Endothelial cell of umbilical vein (primary cell): ENCODE results near the gene SS18. TPM values are rescaled to one million over a fixed set of nuclear protein-coding genes. Genes with fewer than 3 reads are reported as not detected.

Experiments
- BruUV-seq: library from RNA; stranded (reverse); fragments of 400-500 nt; replicated peaks from 2 replicates; lab custom pipeline; 2021; lab: Mats Ljungman, UMichigan
- CTCF ChIA-PET: fragments of 300-600, 350-600 bp; sonication (Branson Sonifier 250); formaldehyde crosslinking; loops from one replicate; lab custom pipeline; 2021; ENCODE audit warnings: antibody characterized with exemption, inconsistent platforms; lab: Charles Lee
- POLR2A ChIA-PET: fragments of 300-600, 350-600 bp; sonication (Branson Sonifier 250); formaldehyde crosslinking; loops from one replicate; lab custom pipeline; 2021; ENCODE audit warnings: antibody characterized with exemption, inconsistent platforms; lab: Charles Lee
- DNase-seq: peaks from one replicate; pipeline ENCODE4 v3.0.0-alpha.2; 2011; ENCODE audit warnings: low read depth, low spot score
- FAIRE-seq: peaks from 2 replicates; lab custom pipeline; 2011; peaks lifted over from hg19 to GRCh38; lab: Jason Lieb, UNC
- H2AFZ ChIP-seq: 2 replicates; pipeline ENCODE4 v1.6.0; 2012; ENCODE audit warnings: low read depth, low read length, control low read depth, inconsistent platforms
- H3K27ac ChIP-seq: 2 replicates; pipeline ENCODE4 v1.5.1; 2011; ENCODE audit warnings: low read depth, mild to moderate bottlenecking, control low read depth, low read length, moderate library complexity; ENCODE audit not compliant: insufficient read depth
- H3K27me3 ChIP-seq, 2 experiments: 2 replicates each; pipeline versions ENCODE4 v1.6.0 to v1.6.1; 2011; ENCODE audit warnings: low read length in 2 of 2, mixed read lengths in 1 of 2; ENCODE audit not compliant: control insufficient read depth in 2 of 2, insufficient read depth in 2 of 2
- H3K36me3 ChIP-seq, 2 experiments: 2 replicates in 1 of 2; 3 replicates in 1 of 2; pipeline ENCODE4 v1.5.1; 2011; ENCODE audit warnings: low read length in 2 of 2, mild to moderate bottlenecking in 1 of 2, moderate library complexity in 1 of 2; ENCODE audit not compliant: control insufficient read depth in 2 of 2, insufficient read depth in 2 of 2; ENCODE audit errors: extremely low read depth in 1 of 2
- H3K4me1 ChIP-seq: 3 replicates; pipeline ENCODE4 v1.5.1; 2011; ENCODE audit warnings: mild to moderate bottlenecking, low read length; ENCODE audit not compliant: control insufficient read depth, insufficient read depth; ENCODE audit errors: extremely low read depth
- H3K4me2 ChIP-seq: 2 replicates; pipeline ENCODE4 v1.6.1; 2011; ENCODE audit warnings: low read length, control low read depth, mixed read lengths; ENCODE audit not compliant: insufficient read depth
- H3K4me3 ChIP-seq, 3 experiments: fragments of 200-600 bp in 1 of 3; sonication (generic), shearing (Covaris generic) in 1 of 3; replicated peaks in 1 of 3; 2 replicates each; pipeline ENCODE4 v1.5.1; 2011 to 2016; ENCODE audit warnings: control low read depth in 3 of 3, low read length in 3 of 3, mild to moderate bottlenecking in 2 of 3, inconsistent platforms in 1 of 3, low read depth in 1 of 3, moderate library complexity in 1 of 3; ENCODE audit not compliant: insufficient read depth in 1 of 3
- H3K79me2 ChIP-seq: 2 replicates; pipeline ENCODE4 v1.6.0; 2012; ENCODE audit warnings: low read length, inconsistent platforms; ENCODE audit not compliant: control insufficient read depth, insufficient read depth
- H3K9ac ChIP-seq: replicated peaks from 2 replicates; pipeline ENCODE3; 2011; ENCODE audit warnings: low read length, control low read depth; ENCODE audit not compliant: insufficient read depth; ENCODE audit errors: extremely low read depth
- H3K9me1 ChIP-seq: replicated peaks from 3 replicates; pipeline ENCODE4 v1.6.0; 2011; ENCODE audit warnings: mild to moderate bottlenecking, low read length; ENCODE audit not compliant: control insufficient read depth, insufficient read depth; ENCODE audit errors: extremely low read depth
- H3K9me3 ChIP-seq: replicated peaks from 2 replicates; pipeline ENCODE4 v1.5.1; 2012; ENCODE audit warnings: low read length, inconsistent platforms; ENCODE audit not compliant: control insufficient read depth, insufficient read depth
- H4K20me1 ChIP-seq: replicated peaks from 2 replicates; pipeline ENCODE3; 2011; ENCODE audit warnings: mild to moderate bottlenecking, low read length; ENCODE audit not compliant: control insufficient read depth, insufficient read depth; ENCODE audit errors: extremely low read depth
- CTCF ChIP-seq, 2 donors: IDR thresholded peaks; 1 replicate in 1 of 2; 2 replicates in 1 of 2; pipeline ENCODE4 v1.5.1; 2011; ENCODE audit warnings: low read length in 2 of 2, mild to moderate bottlenecking in 2 of 2, moderate library complexity in 2 of 2, control low read depth in 1 of 2, inconsistent platforms in 1 of 2, low read depth in 1 of 2; ENCODE audit not compliant: insufficient read depth in 1 of 2; ENCODE audit errors: extremely low read depth in 1 of 2
- EZH2 ChIP-seq: IDR thresholded peaks from 2 replicates; pipeline ENCODE4 v1.6.1; 2012; ENCODE audit warnings: borderline replicate concordance, low read depth, mild to moderate bottlenecking, moderate library complexity, low read length, inconsistent platforms; ENCODE audit not compliant: severe bottlenecking
- FOS ChIP-seq: IDR thresholded peaks from 2 replicates; pipeline ENCODE4 v1.6.1; 2011; ENCODE audit warnings: mild to moderate bottlenecking, low read length, moderate library complexity, borderline replicate concordance; ENCODE audit not compliant: insufficient read depth
- GATA2 ChIP-seq: IDR thresholded peaks from 2 replicates; pipeline ENCODE4 v1.7.0; 2011; ENCODE audit warnings: low read depth, mild to moderate bottlenecking, moderate library complexity, mixed read lengths, low read length; ENCODE audit not compliant: insufficient read length, insufficient read depth
- JUN ChIP-seq: IDR thresholded peaks from 2 replicates; pipeline ENCODE4 v1.6.1; 2011; ENCODE audit warnings: borderline replicate concordance, low read depth; ENCODE audit not compliant: insufficient read length, insufficient read depth
- MAX ChIP-seq: IDR thresholded peaks from 2 replicates; pipeline ENCODE4 v1.6.1; 2011; ENCODE audit not compliant: insufficient read depth, insufficient read length
- MYC ChIP-seq: IDR thresholded peaks from one replicate; pipeline ENCODE4 v1.6.1; 2011; ENCODE audit warnings: mild to moderate bottlenecking, low read depth, low read length
- POLR2A ChIP-seq: IDR thresholded peaks from 2 replicates; pipeline ENCODE4 v1.6.1; 2012; ENCODE audit warnings: low read depth, mild to moderate bottlenecking, control low read depth, low read length
- POLR2AphosphoS5 ChIP-seq: IDR thresholded peaks from 2 replicates; pipeline ENCODE4 v1.6.1; 2012; ENCODE audit warnings: low read depth, mild to moderate bottlenecking, control low read depth, low read length, moderate library complexity; ENCODE audit not compliant: insufficient read depth
- dilution Hi-C: fragments of 300-500 bp; cut with MboI; formaldehyde crosslinking; loops from one replicate; pipeline ENCODE4 v1.15.0; 2019; ENCODE audit warnings: low sequenced_read_pairs; ENCODE audit not compliant: extremely low pct_ligation_motif_present
- intact Hi-C: fragments of 100-400 bp; cut with micrococcal nuclease; formaldehyde crosslinking; loops from one replicate; pipeline ENCODE4 v1.10.0; 2022
- polyA plus RNA-seq, 4 experiments: library from polyadenylated mRNA; depleted of rRNA in 3 of 4; stranded (reverse) in 3 of 4; unstranded in 1 of 4; fragments of >200 nt; gene quantifications; 2 replicates each; pipeline versions ENCODE4 v1.2.1 to v1.2.3, GENCODE V29; 2011 to 2012; ENCODE audit warnings: missing spikeins in 1 of 4
- total RNA-seq: library from RNA; stranded (reverse); gene quantifications from 2 replicates; pipeline ENCODE4 v1.2.3, GENCODE V29; 2021

Gene SS18
- total and polyA plus RNA-seq, 2 donors (not counting 3 experiments of a cell fraction or from before 2014, with no cell fraction given), result 68.4 to 204 TPM

GRCh38 chr18:26017929-26018328, 72.5 kb downstream of the SS18 start:
- no peaks in the 10 kb centered on the region for H3K9me1 ChIP-seq
- H3K4me1 ChIP-seq, result no peaks in the 10 kb centered on the region
- DNase-seq, result peak; percentile 25
- H3K4me3 ChIP-seq, result no peak overlapping the region
- H3K36me3 ChIP-seq, result peaks cover 4 to 16% of the 10 kb centered on the region in 2 experiments
- CTCF ChIA-PET, result interaction anchor here (0.7 to 2.3 kb wide), 9 partner anchors 12 to 1529 kb away, joined by 3 to 12 read pairs (median 3); no protein-coding TSS in a partner anchor
- no peak for FAIRE-seq
- H2AFZ ChIP-seq, result no peak overlapping the region
- H3K79me2 ChIP-seq, result peaks cover 2% of the 10 kb centered on the region
- no peaks in the 10 kb centered on the region for H4K20me1 ChIP-seq
- no peak overlapping the region for H3K9ac ChIP-seq
- POLR2A ChIA-PET, result no interaction called here
- no TSS peak for BruUV-seq
- no peak overlapping the region for H3K27ac ChIP-seq
- intact Hi-C loops (no loop called here), dilution Hi-C loops (no loop called here)
- no peak overlapping the region for H3K4me2 ChIP-seq
- H3K27me3 ChIP-seq, result no peaks in the 10 kb centered on the region
- H3K9me3 ChIP-seq, result no peaks in the 10 kb centered on the region
- TF ChIP-seq JUN (no peak), EZH2 (no peak), CTCF (IDR thresholded peaks at IDR 0.05; ENCODE audit: extremely low read depth in 1 of 2, insufficient read depth in 1 of 2, low read depth in 1 of 2, low read length in 2 of 2) (no peak), MYC (no peak)

- Histone ChIP-seq H3K4me2 (no peak overlapping the region), H3K9me3 (no peaks in the 10 kb centered on the region), H3K4me3 (no peak overlapping the region), H3K4me1 (no peaks in the 10 kb centered on the region), H3K27me3 (no peaks in the 10 kb centered on the region), H3K36me3 (peaks cover 4 to 11% of the 10 kb centered on the region in 2 experiments), H4K20me1 (no peaks in the 10 kb centered on the region), H3K9ac (no peak overlapping the region), H3K27ac (no peak overlapping the region), H2AFZ (no peak overlapping the region), H3K9me1 (no peaks in the 10 kb centered on the region), H3K79me2 (no peaks in the 10 kb centered on the region)
- dilution Hi-C loops (no loop called here), intact Hi-C loops (no loop called here)
- FAIRE-seq (no peak), DNase-seq (no peak)
- TF ChIP-seq MYC (no peak), GATA2 (no peak), JUN (no peak), POLR2A (no peak), MAX (no peak), FOS (no peak), CTCF (IDR thresholded peaks at IDR 0.05; ENCODE audit: extremely low read depth in 1 of 2, insufficient read depth in 1 of 2, low read depth in 1 of 2, low read length in 2 of 2) (no peak), POLR2AphosphoS5 (no peak), EZH2 (no peak)
- ChIA-PET POLR2A (no interaction called here), CTCF (interaction anchor here (0.9 kb wide), 1 partner anchor 10 kb away, joined by 3 read pairs; no protein-coding TSS in a partner anchor)
- BruUV-seq, result no TSS peak
These were observed 76.0 kb downstream of the SS18 start for GRCh38 chr18:26014462-26014861.
